IMR-90 (cell line): ENCODE measurements around the gene CD300LB.

Experiments used
- BHLHE40 ChIP-seq: fragments of 150-350 bp; IDR thresholded peaks from 2 replicates; pipeline ENCODE4 v1.6.1; 2016; ENCODE audit warnings: mild to moderate bottlenecking, low read depth, low read length
- CEBPB ChIP-seq: IDR thresholded peaks from 2 replicates; pipeline ENCODE4 v1.6.1; 2012; ENCODE audit warnings: low read depth, low read length, improper control_type of control experiment
- CHD1 ChIP-seq: IDR thresholded peaks from 2 replicates; pipeline ENCODE4 v1.6.1; 2012; ENCODE audit warnings: low read depth, low read length, improper control_type of control experiment
- CTCF ChIP-seq: conservative IDR thresholded peaks from 2 replicates; pipeline ENCODE4 v1.5.1; 2012; ENCODE audit warnings: mild to moderate bottlenecking, low read depth, low read length, improper control_type of control experiment
- FOS ChIP-seq: fragments of 150-350 bp; IDR thresholded peaks from 2 replicates; pipeline ENCODE4 v1.6.1; 2016; ENCODE audit warnings: low read depth, low read length
- MAFK ChIP-seq: IDR thresholded peaks from 2 replicates; pipeline ENCODE4 v1.6.1; 2012; ENCODE audit warnings: low read depth, low read length, improper control_type of control experiment
- MAZ ChIP-seq: IDR thresholded peaks from 2 replicates; pipeline ENCODE4 v1.6.1; 2012; ENCODE audit warnings: low read depth, mild to moderate bottlenecking, low read length, improper control_type of control experiment, moderate library complexity, borderline replicate concordance
- MXI1 ChIP-seq: IDR thresholded peaks from 2 replicates; pipeline ENCODE4 v1.6.1; 2012; ENCODE audit warnings: low read depth, mild to moderate bottlenecking, low read length, moderate library complexity, borderline replicate concordance
- NFE2L2 ChIP-seq: fragments of 150-350 bp; IDR thresholded peaks from 2 replicates; pipeline ENCODE4 v1.6.1; 2016; ENCODE audit warnings: low read depth, mild to moderate bottlenecking, low read length
- POLR2A ChIP-seq: IDR thresholded peaks from 2 replicates; pipeline ENCODE4 v1.6.1; 2012; ENCODE audit warnings: mild to moderate bottlenecking, low read depth, low read length
- RFX5 ChIP-seq: IDR thresholded peaks from 2 replicates; pipeline ENCODE4 v1.8.0; 2012; ENCODE audit warnings: low read depth, mild to moderate bottlenecking, low read length, moderate library complexity
- USF2 ChIP-seq: fragments of 150-350 bp; IDR thresholded peaks from 2 replicates; pipeline ENCODE4 v1.6.1; 2017; ENCODE audit warnings: mild to moderate bottlenecking, antibody characterized with exemption, low read length, low read depth

GRCh38 chr17:74477411-74477810, 53.9 kb downstream of the CD300LB start:
- TF ChIP-seq CTCF (no peak), POLR2A (no peak), MXI1 (no peak), CEBPB (no peak), MAFK (no peak), RFX5 (no peak), MAZ (no peak), CHD1 (no peak), BHLHE40 (no peak), NFE2L2 (no peak), USF2 (no peak), FOS (no peak)
